Natural killer cell treated with Interleukin-12 subunit alpha and Interleukin-12 subunit beta and Interleukin-15 and Interleukin-18, amount 100 ng/mL, for 72 hours (primary cell): ENCODE measurements around the gene ZNF664. TPM values are rescaled to one million over a fixed set of nuclear protein-coding genes. Genes with fewer than 3 reads are reported as not detected.
A peak's percentile ranks its signal among the peaks of the same experiment; 100 is the strongest.

Source experiments
- ATAC-seq, 2 donors: fragments of 150-1000 bp; cut with Tn5 transposase in 1 of 2; sonication (Bioruptor Pico), chemical (Tn5 transposase) in 1 of 2; 2 replicates each; pipeline ENCODE4 v1.10.0; 2021
- DNase-seq: peaks from one replicate; pipeline ENCODE4 v3.0.0; 2022; ENCODE audit warnings: low spot score
- H3K27ac Mint-ChIP-seq, 2 donors: 1 replicate in 1 of 2; 2 replicates in 1 of 2; pipeline ENCODE4 v1.8.0; 2022; ENCODE audit warnings: mixed read lengths in 2 of 2, mild to moderate bottlenecking in 1 of 2, moderate library complexity in 1 of 2
- H3K27me3 Mint-ChIP-seq, 2 donors: 1 replicate in 1 of 2; 2 replicates in 1 of 2; pipeline ENCODE4 v1.8.0; 2022; ENCODE audit warnings: mixed read lengths in 2 of 2
- H3K36me3 Mint-ChIP-seq: one replicate; pipeline ENCODE4 v1.8.0; 2022; ENCODE audit warnings: mixed read lengths
- H3K4me1 Mint-ChIP-seq, 2 donors: 1 replicate in 1 of 2; 2 replicates in 1 of 2; pipeline ENCODE4 v1.8.0; 2022; ENCODE audit warnings: low read depth in 2 of 2, mixed read lengths in 2 of 2, mild to moderate bottlenecking in 1 of 2
- H3K4me3 Mint-ChIP-seq: one replicate; pipeline ENCODE4 v1.8.0; 2022; ENCODE audit warnings: mixed read lengths
- H3K9me3 Mint-ChIP-seq: 2 replicates; pipeline ENCODE4 v1.8.0; 2022; ENCODE audit warnings: mixed read lengths
- total RNA-seq, 2 donors: library from RNA; stranded (reverse); gene quantifications; one replicate each; pipeline ENCODE4 v1.2.3, GENCODE V29; 2022

ZNF664 gene
- total RNA-seq, 2 donors from 2014 or later, result 41.0 to 45.5 TPM

DNA sequence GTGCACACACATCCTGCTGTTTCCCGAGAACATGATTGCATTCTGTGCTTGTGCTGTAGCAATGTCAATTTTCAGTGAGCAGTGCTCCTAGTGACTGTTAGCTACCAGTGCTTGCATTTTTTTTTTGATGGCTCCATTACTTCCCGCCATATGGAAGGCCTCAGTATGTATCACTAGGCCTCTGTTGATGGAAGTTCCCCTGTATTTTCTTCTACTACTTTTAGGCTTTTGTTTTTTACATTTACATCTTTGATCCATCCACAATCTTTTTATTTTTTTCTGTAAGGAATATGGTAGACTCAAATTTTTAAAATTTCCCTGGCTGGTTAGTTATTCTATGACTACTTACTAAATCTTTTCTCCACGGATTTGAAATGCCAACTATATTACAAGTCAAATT lies 49.1 kb downstream of the ZNF664 start:
- no peak overlapping the region for H3K27ac Mint-ChIP-seq
- no peaks in the 10 kb centered on the region for H3K36me3 Mint-ChIP-seq
- DNase-seq (no peak), ATAC-seq (no peak)
- H3K4me1 Mint-ChIP-seq, result no peaks in the 10 kb centered on the region
- H3K27me3 Mint-ChIP-seq, result no peaks in the 10 kb centered on the region
- no peaks in the 10 kb centered on the region for H3K9me3 Mint-ChIP-seq
- H3K4me3 Mint-ChIP-seq, result no peak overlapping the region

DNA sequence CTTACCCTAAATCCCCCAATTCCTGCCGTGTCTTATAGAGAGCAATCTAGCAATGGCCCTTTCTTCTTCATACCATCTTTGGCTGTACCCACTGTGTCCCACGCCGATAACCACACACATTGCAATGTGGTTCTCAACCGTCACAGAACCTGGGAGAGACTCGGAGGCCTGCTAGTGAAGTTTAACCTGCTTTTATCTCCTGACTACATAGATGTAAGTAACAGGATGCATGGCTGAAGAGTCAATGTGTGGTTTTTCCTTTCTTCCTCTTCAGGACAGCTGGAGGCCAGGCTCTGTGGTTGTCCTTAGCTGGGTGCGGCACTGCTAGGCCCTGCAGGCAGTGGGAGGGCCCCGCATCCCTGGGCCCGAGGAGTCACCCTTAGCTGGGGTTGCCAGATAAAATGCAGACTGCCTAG lies 51.3 kb downstream of the ZNF664 start:
- Mint-ChIP-seq H3K4me3 (no peak overlapping the region), H3K9me3 (no peaks in the 10 kb centered on the region), H3K27ac (no peak overlapping the region), H3K27me3 (no peaks in the 10 kb centered on the region), H3K36me3 (no peaks in the 10 kb centered on the region), H3K4me1 (no peaks in the 10 kb centered on the region)
- ATAC-seq (no peak), DNase-seq (no peak)

DNA sequence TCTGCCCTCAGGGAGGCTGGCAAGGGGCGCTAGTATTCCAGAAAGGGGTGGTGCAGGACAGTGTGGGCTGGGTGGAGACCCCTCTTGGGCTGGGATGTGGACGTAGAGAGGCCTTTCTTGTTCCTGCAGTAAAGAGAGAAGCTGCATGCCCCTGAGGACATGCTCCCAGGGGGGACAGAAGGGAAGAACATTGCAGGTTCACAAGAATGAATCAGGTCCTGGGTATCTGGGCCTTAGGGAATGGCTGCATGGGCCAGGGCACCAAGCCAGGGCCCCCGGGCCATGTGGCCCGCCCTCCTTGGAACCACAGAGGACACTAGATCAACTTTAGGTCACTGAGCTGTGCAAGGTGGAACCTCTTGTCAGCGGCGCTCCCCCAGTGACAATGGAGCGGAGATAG lies 51.8 kb downstream of the ZNF664 start:
- H3K36me3 Mint-ChIP-seq, result no peaks in the 10 kb centered on the region
- no peaks in the 10 kb centered on the region for H3K4me1 Mint-ChIP-seq
- no peak overlapping the region for H3K4me3 Mint-ChIP-seq
- no peaks in the 10 kb centered on the region for H3K9me3 Mint-ChIP-seq
- DNase-seq, result no peak
- no peak for ATAC-seq
- H3K27me3 Mint-ChIP-seq, result no peaks in the 10 kb centered on the region
- no peak overlapping the region for H3K27ac Mint-ChIP-seq

DNA sequence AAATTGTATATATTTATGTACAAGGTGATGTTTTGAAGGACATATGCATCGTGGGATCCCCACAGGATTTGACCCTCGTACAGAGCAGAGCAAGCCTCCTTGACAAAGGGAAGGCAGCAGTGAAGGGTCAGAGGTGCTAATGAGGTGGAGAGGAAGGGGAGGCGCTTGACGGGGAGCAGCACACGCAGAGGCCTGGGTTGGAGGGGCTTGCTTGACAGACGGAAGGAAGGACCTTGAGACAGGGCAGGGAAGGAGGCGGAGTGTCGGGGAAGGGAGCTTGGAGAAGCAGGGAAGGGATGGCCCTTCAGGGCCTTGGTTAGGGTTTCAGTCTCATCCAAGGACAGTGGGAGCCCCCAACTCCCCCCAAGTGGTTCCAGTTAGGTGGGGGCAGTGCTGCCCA lies 52.6 kb downstream of the ZNF664 start:
- Mint-ChIP-seq H3K27me3 (no peaks in the 10 kb centered on the region), H3K4me1 (no peaks in the 10 kb centered on the region), H3K4me3 (no peak overlapping the region), H3K9me3 (no peaks in the 10 kb centered on the region), H3K36me3 (no peaks in the 10 kb centered on the region), H3K27ac (no peak overlapping the region)
- DNase-seq (no peak), ATAC-seq (no peak)

DNA sequence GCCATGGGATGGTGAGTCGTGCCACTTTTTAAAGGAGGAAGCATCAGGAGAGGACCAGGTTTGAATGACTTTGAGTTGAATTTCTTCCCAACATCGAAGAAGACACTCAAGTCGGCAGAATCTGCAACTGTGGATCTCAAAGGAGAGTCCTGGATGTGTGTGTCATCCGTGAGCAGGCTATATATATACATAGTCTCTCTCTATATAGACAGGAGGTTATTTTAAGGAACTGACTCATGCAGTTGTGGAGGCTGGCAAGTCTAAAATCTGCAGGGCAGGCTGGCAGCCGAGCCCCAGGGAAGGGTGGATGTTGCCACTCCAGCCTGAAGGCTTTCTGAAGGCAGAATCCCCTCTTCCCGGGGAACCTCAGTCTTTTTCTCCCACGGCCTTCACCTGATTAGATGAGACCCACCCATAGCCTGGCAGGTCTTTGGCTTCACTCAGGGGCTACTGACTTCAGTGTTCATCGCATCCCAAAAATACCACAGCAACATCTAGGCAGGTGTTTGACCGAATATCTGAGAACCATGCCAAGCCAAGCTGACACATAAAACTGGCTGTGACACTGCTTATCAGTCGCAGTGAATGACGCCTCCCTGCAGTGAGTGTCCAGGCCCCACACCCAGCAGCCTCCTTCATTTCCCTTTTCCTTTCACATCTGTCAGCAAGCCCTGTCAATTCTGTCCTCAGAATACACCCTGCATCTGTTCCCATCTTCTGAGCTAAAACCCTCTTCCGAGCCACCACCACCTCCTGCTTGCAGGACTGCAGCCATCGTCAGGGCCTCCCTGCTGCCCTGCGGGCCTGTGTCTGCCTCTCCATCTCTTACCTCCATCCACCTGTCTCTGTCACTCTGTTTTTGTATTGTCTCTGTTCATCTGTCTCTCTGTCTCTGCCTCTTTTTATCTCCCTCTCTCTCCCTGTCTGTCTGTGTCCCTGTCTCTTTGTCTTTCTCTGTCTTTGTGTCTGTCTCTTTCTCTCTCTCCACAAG lies 54.0 kb downstream of the ZNF664 start:
- ATAC-seq (no peak), DNase-seq (no peak)
- H3K4me1 Mint-ChIP-seq, result no peaks in the 10 kb centered on the region
- no peak overlapping the region for H3K27ac Mint-ChIP-seq
- H3K9me3 Mint-ChIP-seq, result no peaks in the 10 kb centered on the region
- H3K27me3 Mint-ChIP-seq, result no peaks in the 10 kb centered on the region
- H3K4me3 Mint-ChIP-seq, result no peak overlapping the region
- H3K36me3 Mint-ChIP-seq, result no peaks in the 10 kb centered on the region

DNA sequence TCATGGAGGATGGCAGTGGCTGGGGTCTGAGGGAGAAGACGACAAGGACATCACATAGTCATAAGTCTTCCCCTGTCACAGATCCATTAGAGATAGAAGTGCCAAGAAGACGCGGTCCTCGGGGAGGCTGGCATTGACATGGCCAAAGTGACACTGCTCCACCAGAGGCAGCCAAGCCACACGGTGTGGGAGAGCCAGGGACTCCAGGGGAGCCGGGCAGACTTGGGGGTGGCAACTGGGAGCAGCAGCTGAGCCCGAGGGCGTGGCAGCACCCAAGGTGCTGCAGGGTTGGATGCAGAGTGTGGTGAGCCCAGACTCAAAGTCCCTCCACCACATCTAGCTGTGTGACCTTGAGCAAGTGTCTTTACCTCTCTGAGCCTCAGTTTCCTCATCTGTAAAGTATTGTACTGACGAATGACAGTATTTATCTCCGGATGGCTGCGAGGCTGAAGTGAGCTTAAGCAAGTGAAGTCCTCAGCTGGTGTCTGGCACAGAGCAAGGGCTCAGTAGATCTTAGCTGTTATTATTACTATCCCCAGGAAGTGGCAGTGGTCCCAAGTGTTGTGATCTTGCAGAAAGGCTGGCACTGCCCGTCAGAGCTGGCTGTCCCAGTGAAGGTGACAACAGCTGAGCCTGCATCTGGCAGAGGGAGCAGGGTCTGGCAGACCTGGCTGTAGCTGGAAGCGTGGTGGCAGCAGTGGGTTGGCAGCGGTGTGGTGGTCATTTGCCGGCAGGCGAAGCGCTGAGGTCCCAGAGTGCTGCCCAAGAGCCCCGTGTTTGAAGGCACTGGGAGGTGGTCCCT lies 54.9 kb downstream of the ZNF664 start:
- no peak for DNase-seq
- H3K27ac Mint-ChIP-seq, result no peak overlapping the region
- H3K4me3 Mint-ChIP-seq, result no peak overlapping the region
- H3K36me3 Mint-ChIP-seq, result no peaks in the 10 kb centered on the region
- no peak for ATAC-seq
- no peaks in the 10 kb centered on the region for H3K4me1 Mint-ChIP-seq
- H3K9me3 Mint-ChIP-seq, result no peaks in the 10 kb centered on the region
- H3K27me3 Mint-ChIP-seq, result no peaks in the 10 kb centered on the region

DNA sequence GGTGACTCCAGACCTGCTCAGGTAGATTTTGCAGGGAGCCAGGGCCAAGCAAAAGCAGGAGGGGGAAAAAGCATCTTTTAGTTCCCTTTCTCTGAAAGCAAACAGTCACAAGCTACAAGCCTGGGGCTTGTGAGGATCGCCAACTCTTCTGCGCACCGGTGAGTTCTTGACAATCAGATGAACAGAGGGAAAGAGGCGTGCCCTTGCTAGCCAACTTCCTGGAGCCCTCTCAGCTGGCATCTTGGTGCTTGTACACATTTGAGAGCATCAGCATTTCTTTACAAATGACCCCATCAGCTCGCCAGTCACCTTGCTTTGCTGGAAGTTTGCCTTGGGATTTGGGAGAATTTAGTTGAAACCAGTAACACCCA lies 55.5 kb downstream of the ZNF664 start:
- DNase-seq (no peak), ATAC-seq (no peak)
- H3K27ac Mint-ChIP-seq, result no peak overlapping the region
- no peaks in the 10 kb centered on the region for H3K36me3 Mint-ChIP-seq
- H3K4me1 Mint-ChIP-seq, result no peaks in the 10 kb centered on the region
- H3K27me3 Mint-ChIP-seq, result no peaks in the 10 kb centered on the region
- H3K9me3 Mint-ChIP-seq, result no peaks in the 10 kb centered on the region
- H3K4me3 Mint-ChIP-seq, result no peak overlapping the region

DNA sequence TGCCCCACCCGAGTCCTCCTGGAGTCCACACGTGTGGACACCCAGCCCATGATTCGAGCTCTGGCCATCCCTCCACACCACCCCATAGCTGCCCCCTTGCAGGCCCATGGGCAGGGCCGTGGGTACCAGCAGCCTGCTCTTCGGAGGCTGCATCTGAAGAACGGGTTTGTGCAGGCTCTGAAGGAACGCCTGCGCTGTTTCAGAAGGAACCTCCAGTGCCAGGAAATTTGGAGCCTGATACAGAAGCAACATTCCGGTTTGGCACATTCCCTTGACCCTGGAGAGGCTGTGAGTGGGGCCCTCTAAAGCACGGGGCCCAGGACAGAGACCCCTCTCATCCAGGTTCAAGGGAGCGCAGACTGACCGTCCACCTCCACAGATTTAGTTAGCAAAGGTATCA lies 57.0 kb downstream of the ZNF664 start:
- Mint-ChIP-seq H3K4me1 (no peaks in the 10 kb centered on the region), H3K27ac (no peak overlapping the region), H3K4me3 (no peak overlapping the region), H3K9me3 (no peaks in the 10 kb centered on the region), H3K36me3 (no peaks in the 10 kb centered on the region), H3K27me3 (peaks cover 0 to 5% of the 10 kb centered on the region in 2 donors)
- DNase-seq (no peak), ATAC-seq (no peak)

DNA sequence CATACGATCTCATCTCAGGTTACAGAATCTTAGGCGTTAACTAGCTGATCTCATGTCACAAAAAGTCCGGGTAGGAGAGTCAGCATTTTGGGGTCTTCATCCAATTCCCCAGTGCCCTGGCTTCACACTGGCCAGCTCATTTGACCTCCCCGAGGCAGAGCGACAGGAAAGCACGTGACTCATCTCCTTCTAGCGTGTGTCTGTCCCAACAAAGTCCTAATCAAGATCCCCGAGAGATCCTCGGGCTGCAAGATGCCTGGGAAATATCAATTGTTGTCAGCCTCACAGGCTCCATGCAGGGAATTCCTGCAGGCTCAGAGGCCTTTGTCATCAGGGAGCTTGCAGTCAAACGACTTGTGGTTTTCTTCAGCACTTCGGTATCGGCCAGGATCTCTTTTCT lies 57.5 kb downstream of the ZNF664 start:
- DNase-seq (no peak), ATAC-seq (no peak)
- Mint-ChIP-seq H3K27ac (no peak overlapping the region), H3K4me3 (no peak overlapping the region), H3K9me3 (no peaks in the 10 kb centered on the region), H3K27me3 (peaks cover 0 to 5% of the 10 kb centered on the region in 2 donors), H3K36me3 (no peaks in the 10 kb centered on the region), H3K4me1 (no peaks in the 10 kb centered on the region)

DNA sequence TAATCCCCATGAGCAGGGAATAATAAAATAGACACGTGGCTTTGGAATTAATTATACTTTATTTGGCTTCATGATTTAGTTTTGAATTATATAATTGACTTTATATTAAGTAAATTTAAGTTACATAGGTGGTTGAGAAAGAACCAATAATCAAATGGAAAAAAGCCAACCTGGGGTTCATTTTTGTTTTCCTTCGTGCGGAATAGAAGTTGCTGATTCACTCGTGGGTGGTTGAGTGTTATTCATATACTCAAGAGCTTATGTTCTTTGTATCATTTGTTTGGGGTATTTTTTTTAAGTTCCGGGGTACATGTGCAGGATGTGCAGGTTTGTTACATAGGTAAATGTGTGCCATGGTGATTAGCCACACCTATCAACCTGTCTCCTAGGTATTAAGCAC lies 58.0 kb downstream of the ZNF664 start:
- no peaks in the 10 kb centered on the region for H3K4me1 Mint-ChIP-seq
- peaks cover 0 to 7% of the 10 kb centered on the region in 2 donors for H3K27me3 Mint-ChIP-seq

DNA sequence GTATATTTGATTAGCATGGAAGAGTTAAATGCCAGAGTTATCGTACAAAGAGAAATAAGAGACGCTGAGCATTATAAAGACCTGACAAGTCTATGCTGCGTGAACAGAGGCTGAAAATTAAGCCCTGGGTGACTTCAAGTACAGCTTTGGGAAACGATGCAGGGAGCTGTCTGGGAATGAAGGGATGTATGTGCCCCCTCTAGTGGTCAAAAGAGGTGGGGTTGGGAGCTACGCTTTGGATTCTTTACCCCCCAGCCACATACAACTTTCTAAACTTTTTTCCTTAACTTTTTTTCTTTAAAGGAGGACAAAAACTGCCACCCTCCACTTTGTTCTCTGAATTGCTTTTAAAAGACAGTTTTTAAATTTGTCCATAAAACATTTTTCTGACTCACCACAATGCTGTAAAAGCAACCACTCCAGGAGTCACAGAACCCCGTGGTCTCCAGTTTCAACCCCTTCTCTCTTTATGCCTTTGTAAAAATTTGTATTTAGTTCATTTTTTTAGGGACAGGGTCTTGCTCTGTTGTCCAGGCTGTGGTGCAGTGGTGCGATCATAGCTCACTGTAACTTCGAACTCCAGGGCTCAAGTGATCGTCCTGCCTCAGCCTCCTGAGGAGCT lies 59.4 kb downstream of the ZNF664 start:
- ATAC-seq (peak in 1 of 2 donors; percentile 59), DNase-seq (no peak)
- Mint-ChIP-seq H3K27ac (no peak overlapping the region), H3K4me1 (no peaks in the 10 kb centered on the region), H3K4me3 (no peak overlapping the region), H3K27me3 (peaks cover 9 to 16% of the 10 kb centered on the region in 2 donors), H3K36me3 (no peaks in the 10 kb centered on the region), H3K9me3 (no peaks in the 10 kb centered on the region)

More for the DNA sequence above, 58.0 kb downstream of the ZNF664 start:
- Mint-ChIP-seq H3K36me3 (no peaks in the 10 kb centered on the region), H3K27ac (no peak overlapping the region), H3K9me3 (no peaks in the 10 kb centered on the region), H3K4me3 (no peak overlapping the region)
- ATAC-seq (no peak), DNase-seq (no peak)

DNA sequence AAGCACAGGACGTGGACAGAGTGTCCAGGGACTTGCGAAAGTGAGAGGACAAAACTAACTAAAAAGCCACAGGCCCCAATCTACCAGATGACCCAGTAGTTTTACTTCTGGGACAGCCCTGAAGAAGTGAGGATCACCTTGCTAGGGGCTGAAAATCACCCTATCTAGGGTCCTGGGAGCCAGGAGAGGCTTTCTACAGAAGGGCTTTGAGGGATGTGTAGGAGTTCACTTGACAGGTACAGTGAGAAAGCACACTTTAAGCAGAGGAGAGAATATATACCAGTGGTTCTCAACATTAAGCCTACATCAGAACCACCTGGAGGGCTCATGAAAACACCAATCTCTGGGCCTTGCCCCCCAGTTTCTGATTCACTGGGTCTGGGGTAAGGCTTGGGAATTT lies 60.8 kb downstream of the ZNF664 start:
- H3K27ac Mint-ChIP-seq, result no peak overlapping the region
- no peaks in the 10 kb centered on the region for H3K4me1 Mint-ChIP-seq
- ATAC-seq, result no peak
- no peak for DNase-seq
- no peaks in the 10 kb centered on the region for H3K36me3 Mint-ChIP-seq
- H3K9me3 Mint-ChIP-seq, result no peaks in the 10 kb centered on the region
- H3K27me3 Mint-ChIP-seq, result peaks cover 9 to 21% of the 10 kb centered on the region in 2 donors
- H3K4me3 Mint-ChIP-seq, result no peak overlapping the region

DNA sequence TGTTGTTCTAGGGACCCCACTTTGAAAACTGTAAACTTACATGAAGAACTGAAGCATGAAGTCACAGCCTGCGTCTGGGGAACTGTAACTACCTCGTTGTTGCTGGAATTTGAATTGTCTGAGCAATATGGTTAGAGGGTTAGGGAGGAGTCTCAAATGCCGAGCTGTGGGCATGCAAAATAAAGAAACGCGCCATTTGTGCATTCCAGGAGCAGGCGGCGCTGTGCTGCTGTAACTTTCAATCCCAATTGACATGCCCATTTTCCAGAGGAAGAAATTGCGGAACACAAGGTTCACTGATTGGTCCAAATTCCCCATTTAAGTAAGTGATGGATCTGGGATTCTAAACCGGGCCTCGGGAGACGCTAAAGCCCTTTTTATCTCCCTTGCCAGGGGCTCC lies 61.3 kb downstream of the ZNF664 start:
- Mint-ChIP-seq H3K4me3 (no peak overlapping the region), H3K9me3 (no peaks in the 10 kb centered on the region), H3K36me3 (no peaks in the 10 kb centered on the region), H3K4me1 (no peaks in the 10 kb centered on the region), H3K27ac (no peak overlapping the region), H3K27me3 (peaks cover 9 to 23% of the 10 kb centered on the region in 2 donors)
- ATAC-seq (no peak), DNase-seq (no peak)

DNA sequence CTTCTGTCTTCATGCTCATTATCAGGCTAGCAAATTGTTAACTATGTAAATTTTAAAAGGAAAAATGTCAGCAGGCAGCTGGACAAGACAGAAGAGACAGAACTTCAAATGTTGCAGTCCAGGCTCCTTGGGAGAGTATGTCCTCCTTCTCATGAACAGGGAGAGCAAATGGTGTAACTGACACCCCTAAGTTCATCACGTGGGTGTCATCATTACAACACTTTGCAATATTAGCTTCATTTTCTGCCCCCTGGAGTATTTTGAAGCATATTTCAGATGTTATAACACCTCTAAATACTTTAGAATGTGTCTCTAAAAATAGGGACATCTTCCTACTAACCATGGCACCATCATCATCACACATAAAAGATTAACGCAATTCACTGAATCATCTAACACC lies 62.1 kb downstream of the ZNF664 start:
- Mint-ChIP-seq H3K9me3 (no peaks in the 10 kb centered on the region), H3K4me3 (no peak overlapping the region), H3K27me3 (peaks cover 9 to 23% of the 10 kb centered on the region in 2 donors), H3K27ac (no peak overlapping the region), H3K36me3 (no peaks in the 10 kb centered on the region), H3K4me1 (no peaks in the 10 kb centered on the region)
- no peak for DNase-seq
- ATAC-seq, result no peak
